Measurements from ENCODE around the gene SP110.
A peak's percentile ranks its signal among the peaks of the same experiment; 100 is the strongest.
"Not testable (repeated sequence)": the region's sequence is repeated elsewhere in the genome, so short reads cannot be mapped to it uniquely, and the experiment has no call there.

The SP110 gene

GRCh38 chr2:230227216-230227615 is 7.4 kb upstream of the SP110 start:
- H3K4me3 ChIP-seq (ENCODE audit: low read depth, low read length) = no peak overlapping the region
- CTCF ChIA-PET = no interaction called here
- no peak for DNase-seq (ENCODE audit: low read depth, low spot score)
- TF ChIP-seq CTCF (IDR thresholded peaks at IDR 0.05; ENCODE audit: insufficient read depth, low read length, missing control alignments) = no peak
- POLR2A ChIA-PET = no interaction called here

GRCh38 chr2:230226051-230226551 is 6.3 kb upstream of the SP110 start:
- H3K4me3 ChIP-seq (ENCODE audit: low read depth, low read length) = no peak overlapping the region
- DNase-seq (ENCODE audit: low read depth, low spot score) = no peak
- ChIA-PET POLR2A (no interaction called here), CTCF (no interaction called here)
- no peak for TF ChIP-seq CTCF (IDR thresholded peaks at IDR 0.05; ENCODE audit: insufficient read depth, low read length, missing control alignments)

- TF ChIP-seq CTCF (IDR thresholded peaks at IDR 0.05; ENCODE audit: insufficient read depth, low read length, missing control alignments) = no peak
- POLR2A ChIA-PET = no interaction called here
- CTCF ChIA-PET = no interaction called here
- DNase-seq (ENCODE audit: low read depth, low spot score) = no peak
- no peak within 1 kb of the TSS for H3K4me3 ChIP-seq (ENCODE audit: low read depth, low read length)
Observed at GRCh38 chr2:230225486-230225885, 5.7 kb upstream of the SP110 start, which contains the start of gene SP140. Gene SP140 (plus strand): TSS chr2:230225736. CDS start chr2:230225845, 109 bp downstream.

GRCh38 chr2:230224458-230224857 is 4.7 kb upstream of the SP110 start:
- no peak for DNase-seq (ENCODE audit: low read depth, low spot score)
- TF ChIP-seq CTCF (IDR thresholded peaks at IDR 0.05; ENCODE audit: insufficient read depth, low read length, missing control alignments) = no peak
- ChIA-PET POLR2A (no interaction called here), CTCF (no interaction called here)
- no peak overlapping the region for H3K4me3 ChIP-seq (ENCODE audit: low read depth, low read length)

GRCh38 chr2:230222829-230223228 is 3.0 kb upstream of the SP110 start:
- DNase-seq (ENCODE audit: low read depth, low spot score); CTCF ChIA-PET; H3K4me3 ChIP-seq (ENCODE audit: low read depth, low read length); POLR2A ChIA-PET: not testable (repeated sequence)

GRCh38 chr2:230221493-230221892 is 1.7 kb upstream of the SP110 start:
- H3K4me3 ChIP-seq (ENCODE audit: low read depth, low read length) = no peak overlapping the region
- ChIA-PET CTCF (no interaction called here), POLR2A (no interaction called here)
- no peak for DNase-seq (ENCODE audit: low read depth, low spot score)
- TF ChIP-seq CTCF (IDR thresholded peaks at IDR 0.05; ENCODE audit: insufficient read depth, low read length, missing control alignments) = no peak

- no peak for DNase-seq (ENCODE audit: low read depth, low spot score)
- ChIA-PET CTCF (interaction anchor here (1.5 kb wide), 1 partner anchor 22 kb away, joined by 3 read pairs; no protein-coding TSS in a partner anchor), POLR2A (interaction anchor here (0.6 kb wide), 1 partner anchor 152 kb away, joined by 3 read pairs; the partner anchor contains the start of gene SLC16A14)
- no peak for TF ChIP-seq CTCF (IDR thresholded peaks at IDR 0.05; ENCODE audit: insufficient read depth, low read length, missing control alignments)
- H3K4me3 ChIP-seq (ENCODE audit: low read depth, low read length) = peak overlapping the region; percentile 64
Observed at GRCh38 chr2:230220347-230220969, 674 bp upstream of the SP110 start.
